HG02588 (cell line): ENCODE measurements around the gene POLDIP3.
"Not testable (repeated sequence)": the region's sequence is repeated elsewhere in the genome, so short reads cannot be mapped to it uniquely, and the experiment has no call there.

Source experiments
- ATAC-seq: cut with Tn5 transposase; IDR thresholded peaks from one replicate; pipeline ENCODE4 v1.9.1; 2021; ENCODE audit warnings: mild to moderate bottlenecking, moderate library complexity; ENCODE audit not compliant: unreplicated experiment

Gene POLDIP3

DNA sequence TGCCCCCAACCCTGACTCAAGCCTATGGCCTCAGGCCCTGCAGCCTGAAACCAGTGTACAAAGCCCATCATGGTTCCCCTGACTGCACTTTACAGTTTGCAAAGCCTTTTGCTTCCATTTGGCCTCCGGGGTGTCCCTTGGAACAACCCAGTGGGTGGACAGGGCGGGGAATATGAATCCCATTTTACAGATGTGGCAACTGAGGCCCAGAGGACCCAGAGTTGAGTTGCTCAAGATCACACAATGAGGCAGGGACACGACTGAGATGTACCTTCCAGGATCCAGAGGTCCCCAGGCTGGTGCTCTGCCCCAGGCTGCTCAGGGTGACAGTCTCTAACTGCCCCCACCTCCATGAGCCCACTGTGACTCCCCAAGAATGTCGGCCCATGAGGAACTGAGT lies 5.4 kb upstream of the POLDIP3 start:
- no peak for ATAC-seq

DNA sequence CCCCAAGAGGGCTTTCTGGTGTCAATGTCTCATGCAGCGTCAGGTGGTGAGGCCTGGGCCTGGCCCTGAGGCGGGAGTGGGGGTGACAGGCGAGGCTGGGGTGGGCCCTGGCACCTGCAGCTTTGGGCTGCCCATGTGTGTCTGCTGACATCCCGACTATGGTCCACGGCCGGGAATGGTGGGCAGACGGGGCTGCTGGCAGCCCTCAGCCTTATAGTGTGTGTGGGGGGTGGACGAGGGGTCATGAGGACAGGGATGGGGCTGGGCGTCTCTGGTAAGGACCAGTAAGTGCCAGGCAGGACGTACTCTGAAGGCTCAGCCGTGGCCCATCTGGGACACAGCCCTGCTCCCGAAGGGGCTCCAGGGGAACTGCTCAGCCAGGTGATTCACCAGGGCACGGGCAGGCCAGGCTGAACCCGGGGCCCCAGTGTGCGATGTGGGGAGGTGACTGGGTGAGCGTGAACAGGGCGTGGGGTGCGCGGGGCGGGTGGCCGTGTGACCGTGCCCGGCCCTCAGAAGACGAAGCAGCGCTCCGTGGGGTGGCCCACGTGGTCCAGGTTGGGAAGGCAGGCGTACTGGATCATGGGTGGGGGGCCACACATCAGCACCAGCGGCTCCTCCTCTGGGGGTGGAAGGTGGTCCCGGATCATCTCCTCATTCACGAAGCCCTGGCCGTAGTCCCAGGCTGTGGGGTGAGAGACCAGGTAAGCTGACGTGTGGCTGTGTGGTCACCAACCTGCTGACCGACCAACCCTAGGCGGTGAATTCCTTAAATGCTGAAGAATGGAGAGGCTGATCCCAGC lies 4.8 kb upstream of the POLDIP3 start:
- ATAC-seq: no peak

DNA sequence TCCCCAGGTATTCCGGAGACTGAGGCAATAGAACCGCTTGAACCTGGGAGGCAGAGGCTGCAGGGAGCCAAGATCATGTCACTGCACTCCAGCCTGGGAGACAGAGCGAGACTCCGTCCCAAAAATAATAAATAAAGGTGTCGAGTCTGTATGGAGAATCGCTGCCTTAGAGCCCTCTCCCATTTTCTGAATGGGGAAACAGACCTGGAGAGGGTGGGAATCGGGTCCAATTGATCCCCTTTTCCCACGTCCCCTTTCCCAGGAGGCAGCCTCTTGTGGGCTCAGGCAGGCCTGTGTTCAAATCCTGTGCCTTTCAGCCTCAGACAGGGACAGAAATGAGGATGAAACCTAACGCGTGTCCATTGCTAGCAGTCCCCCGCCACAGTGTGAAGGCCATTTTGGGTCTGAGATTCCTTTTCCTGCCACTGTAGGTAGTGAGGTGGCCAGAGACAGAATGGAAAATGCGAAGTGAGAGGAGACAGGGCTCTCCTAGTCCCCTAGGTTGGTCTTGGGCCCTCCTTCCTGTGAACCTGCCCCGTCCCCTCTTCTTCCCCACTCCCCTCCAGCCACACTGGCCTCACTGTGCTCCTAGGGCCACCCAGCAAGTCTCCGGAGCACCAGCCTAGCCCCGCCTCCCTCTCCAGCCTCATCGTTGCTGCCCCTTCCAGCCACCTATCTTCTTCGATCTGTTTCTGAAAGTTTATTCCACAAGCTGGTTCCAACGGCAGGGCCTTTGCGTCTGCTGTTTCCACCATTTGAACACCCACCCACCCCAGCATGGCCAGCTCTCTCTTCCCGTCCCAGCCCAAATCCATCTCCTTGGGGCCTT lies 2.7 kb upstream of the POLDIP3 start:
- no peak for ATAC-seq

DNA sequence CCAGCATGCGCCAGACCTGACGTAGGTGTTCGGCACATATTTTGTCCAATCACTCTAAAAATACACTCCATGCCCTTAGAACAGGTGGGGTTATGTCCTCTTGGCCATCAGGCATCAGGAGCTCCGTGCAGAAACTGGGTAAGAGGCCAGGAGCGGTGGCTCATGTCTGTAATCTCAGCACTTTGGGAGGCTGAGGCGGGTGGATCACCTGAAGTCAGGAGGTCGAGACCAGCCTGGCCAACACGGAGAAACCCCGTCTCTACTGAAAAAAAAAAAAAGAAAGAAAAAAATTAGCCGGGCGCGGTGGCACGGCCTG lies 1.1 kb upstream of the POLDIP3 start:
- not testable (repeated sequence) for ATAC-seq

DNA sequence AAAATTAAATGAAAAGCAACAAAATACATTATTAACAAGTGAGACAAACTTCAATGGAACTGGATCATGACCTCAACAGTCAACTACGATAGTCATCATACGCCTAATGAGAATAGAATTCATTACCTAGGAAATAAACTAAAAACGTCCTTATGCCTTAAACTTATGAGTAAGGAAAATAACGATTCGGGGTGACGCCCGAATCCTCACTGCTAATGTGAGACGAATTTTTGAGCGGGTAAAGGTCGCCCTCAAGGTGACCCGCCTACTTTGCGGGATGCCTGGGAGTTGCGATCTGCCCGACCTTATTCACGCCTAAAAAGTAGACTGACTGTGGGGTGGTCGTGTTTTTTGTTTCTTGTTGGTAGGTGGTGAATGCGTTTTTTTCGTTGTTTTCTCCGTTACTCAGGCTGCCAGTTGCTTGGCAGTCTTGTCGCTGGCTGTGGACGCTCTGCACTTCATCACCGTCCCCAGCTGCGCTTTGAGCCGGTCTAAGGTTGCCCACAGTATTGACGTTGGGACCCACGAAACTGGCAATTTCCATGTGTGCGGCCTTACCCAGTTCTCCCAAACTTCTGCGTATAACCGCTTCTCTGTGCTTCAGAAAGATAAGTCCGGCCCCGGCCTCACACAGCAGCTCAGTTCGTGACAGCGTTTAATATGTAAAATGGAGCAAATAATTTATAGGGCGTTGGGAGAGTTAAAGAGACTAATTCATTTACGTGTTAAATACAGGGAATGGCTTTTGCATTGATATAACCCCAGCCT lies 593 bp upstream of the POLDIP3 start:
- ATAC-seq: peak; percentile 47

DNA sequence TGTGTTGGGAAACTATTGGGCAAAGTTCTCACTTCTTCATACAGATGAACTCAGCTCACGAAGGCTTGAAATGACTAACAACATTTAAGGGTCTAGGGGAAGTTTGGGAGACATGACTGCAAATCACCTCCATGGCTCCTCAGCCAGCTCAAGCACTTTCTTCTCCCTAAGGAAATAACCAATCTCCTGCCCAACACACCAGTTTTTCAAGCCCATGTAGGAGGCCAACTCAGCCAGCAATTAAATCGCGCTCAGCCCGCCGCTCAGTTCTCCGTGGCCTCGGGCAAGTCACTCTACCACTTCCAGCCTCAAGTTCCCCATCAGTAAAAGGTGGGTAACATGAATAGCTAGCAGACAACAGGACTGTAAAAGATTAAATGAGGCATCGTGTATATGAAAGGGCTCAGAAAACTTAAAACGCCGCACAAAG lies 796 bp downstream of the POLDIP3 start:
- ATAC-seq: no peak

DNA sequence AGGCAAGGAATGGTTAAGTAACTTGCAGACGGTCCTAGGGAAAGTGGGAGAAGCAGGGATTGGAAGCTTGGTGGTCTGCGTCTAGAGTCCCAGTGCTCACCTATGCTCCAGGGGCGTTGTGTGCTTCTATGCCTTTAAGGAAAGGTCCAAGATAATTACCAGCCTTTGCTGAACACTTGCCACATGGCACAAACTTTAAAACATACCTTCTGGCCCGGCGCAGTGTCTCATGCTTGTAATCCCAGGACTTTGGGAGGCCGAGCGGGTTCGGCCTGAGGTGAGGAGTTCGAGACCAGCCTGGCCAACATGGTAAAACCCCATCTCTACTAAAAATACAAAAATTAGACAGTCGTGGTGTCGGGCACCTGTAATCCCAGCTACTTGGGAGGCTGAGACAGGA lies 2.3 kb downstream of the POLDIP3 start:
- ATAC-seq: no peak

DNA sequence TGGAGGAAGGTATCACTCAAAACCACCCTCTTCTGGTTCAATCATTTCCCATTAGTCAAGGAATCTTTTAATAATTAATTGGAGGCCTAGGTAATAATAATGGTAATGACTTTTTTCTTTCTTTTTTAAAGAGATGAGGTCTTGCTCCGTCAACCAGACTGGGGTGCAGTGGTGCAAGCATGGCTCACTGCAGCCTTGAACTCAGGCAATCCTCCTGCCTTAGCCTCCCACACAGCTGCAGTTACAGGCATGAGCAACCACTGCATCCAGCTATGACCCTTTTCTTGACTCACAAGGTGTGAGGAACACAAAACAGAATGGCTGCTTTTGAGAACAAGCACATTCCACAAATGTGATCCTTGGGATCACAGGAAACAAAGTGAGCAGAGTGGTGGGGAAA lies 3.6 kb downstream of the POLDIP3 start:
- no peak for ATAC-seq

DNA sequence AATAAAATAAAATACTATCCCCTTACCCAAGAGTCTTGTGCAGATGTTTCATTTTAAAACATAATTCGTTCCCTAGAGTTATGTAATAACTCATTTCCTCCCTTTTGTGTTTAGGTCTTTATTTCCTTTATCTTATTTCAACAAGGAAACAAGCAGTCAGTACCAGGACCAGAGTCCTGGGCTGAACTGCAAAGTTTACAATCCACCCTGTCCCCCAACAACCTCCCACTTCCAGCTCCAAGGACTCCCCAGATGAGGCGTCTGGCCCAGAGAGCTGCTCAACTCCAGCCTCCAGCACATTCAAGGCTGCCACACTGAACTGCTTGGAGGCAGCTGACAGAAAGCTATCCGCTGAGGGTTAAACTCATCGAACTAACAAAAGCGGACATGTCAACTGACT lies 4.5 kb downstream of the POLDIP3 start:
- no peak for ATAC-seq

DNA sequence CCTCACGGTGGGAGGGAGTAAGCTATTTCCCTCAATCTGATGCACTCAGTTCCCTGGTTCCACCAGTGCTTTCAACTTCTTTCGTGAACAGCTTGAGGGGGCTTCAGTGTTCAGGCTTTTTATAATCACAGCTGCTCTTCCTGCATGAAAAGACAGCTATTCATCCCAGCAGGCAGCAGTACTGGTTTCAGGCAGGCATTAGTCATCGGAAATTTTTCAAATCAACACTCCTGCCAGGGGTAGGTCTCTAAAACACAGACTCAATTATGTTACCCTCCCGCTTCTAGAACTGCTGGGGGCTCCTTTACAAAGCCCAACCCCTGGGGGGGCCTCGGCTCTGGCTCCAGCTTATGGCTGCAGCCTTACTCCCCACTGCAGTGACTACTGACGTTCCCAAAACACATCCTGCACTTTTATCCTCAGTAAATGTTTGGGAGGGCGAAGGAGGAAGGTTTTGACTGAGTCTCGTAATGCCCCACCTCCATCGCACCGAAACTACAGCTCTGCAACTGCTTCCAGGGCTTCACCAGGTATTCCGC lies 5.8 kb downstream of the POLDIP3 start:
- ATAC-seq: no peak

DNA sequence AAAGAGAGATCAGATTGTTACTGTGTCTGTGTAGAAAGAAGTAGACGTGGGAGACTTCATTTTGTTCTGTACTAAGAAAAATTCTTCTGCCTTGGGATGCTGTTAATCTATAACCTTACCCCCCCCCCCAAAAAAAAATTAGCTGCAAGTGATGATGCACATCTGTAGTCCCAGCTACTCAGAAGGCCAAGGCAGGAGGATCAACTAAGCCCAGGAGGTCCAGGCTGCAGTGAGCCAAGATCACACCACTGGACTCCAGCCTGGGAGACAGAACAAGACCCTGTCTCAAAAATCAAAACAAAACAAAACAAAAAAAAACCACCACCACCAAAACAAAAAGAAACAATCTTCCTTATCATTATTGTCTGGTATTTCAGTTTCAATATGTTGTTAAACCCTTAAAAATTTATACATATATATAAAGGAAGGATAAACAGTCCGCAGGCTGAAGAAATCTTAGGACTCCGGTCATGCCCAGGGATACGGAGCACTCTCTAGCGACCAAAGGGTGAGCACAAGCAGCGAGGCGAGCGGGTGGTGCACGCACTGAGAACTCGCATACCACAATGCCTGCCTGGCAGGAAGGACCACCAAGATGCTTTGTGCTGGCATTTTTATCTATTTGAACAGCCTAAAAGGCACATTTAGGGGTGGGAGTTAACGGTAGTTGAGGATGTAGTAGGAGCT lies 6.4 kb downstream of the POLDIP3 start:
- no peak for ATAC-seq

DNA sequence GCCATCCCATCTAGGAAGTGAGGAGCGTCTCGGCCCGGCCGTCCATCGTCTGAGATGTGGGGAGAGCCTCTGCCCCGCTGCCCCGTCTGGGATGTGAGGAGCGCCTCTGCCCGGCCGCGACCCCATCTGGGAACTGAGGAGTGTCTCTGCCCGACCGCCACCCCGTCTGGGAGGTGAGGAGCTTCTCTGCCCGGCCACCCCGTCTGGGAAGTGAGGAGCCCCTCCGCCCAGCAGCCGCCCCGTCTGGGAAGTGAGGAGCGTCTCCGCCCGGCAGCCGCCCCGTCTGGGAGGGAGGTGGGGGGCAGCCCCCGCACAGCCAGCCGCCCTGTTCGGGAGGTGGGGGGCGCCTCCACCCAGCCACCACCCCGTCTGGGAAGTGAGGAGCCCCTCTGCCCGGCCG lies 7.0 kb downstream of the POLDIP3 start:
- ATAC-seq: not testable (repeated sequence)

DNA sequence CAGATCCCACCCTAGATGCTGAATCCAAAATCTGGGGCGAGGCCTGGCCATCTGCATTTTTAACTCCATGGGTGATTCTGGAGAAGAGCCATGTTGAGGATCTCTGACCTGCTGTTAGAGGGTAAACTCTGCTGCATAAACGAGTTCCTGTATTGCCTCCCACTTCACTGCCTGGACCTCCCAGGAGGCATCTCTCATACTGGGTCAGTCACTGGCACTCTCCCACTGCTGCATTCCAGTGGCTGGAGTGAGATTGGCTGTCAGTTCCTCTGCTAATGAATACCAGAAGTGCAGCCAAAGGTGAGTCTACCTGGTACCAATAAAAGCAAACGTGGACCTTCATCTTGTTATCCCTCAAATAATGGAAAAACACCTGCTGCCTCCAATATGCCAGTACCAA lies 10.3 kb downstream of the POLDIP3 start:
- ATAC-seq: no peak

DNA sequence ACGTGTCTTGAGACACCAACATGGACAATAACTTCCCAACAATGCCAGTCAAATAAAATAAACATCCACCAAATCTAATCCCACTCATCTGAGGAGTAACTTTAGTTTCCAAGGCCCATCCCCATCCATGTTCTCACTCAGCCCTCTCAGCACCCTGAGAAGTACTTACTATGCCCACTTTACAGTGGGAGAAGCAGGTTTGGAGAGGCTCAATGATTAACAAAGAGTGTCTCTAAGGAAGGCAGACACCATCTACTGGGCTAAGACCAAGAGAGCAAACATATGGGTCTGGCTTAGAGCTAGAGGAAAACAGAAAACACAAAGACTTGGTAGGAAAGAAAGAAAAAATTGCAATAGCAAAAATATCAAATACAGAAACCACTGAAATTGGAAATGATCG lies 11.3 kb downstream of the POLDIP3 start:
- no peak for ATAC-seq

DNA sequence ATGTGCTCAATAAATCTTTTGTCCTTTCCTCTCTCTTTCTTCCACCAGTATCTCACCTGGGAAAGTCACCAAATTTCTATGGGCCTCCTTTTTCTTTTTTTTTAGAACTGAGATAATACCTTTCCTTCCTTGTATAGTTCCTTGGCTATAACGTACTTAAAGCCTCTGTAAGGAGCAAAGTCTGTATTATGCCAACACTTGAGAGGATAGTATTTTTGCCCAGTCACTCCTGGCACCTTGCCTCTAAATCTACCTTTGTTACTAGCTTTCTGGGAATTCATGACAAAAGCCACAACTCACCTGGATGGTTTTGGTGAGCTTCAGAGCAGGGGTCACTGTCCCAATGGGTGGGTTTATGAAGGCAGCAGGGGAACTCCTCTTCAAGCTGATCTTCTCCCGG lies 12.2 kb downstream of the POLDIP3 start:
- ATAC-seq: no peak

DNA sequence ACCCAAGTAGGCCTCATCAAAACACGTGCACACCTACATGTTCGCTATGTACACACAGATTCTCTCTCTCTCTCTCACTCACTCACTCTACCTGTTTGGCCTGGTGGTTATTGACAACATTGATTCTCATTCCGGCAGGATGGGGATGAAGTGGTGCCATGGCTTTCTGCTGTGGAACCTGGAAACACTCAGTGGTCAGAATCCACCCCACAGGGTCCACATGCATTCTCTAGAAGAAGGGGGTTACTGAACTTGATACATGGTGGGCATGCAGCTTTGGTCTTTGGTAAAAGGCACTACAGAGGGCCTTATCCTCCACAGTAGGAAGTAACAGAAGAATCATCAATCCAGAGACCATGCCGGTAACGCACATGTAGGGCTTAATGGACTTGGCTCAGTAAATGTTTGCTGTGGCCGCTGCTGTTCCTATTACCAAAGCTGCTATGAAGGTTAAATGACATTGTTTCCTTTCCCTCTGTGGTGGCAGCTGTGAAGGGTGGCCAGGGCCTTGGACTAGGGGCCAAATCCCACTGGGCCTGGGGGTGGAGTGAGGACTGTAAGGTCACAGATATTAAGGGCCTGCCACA lies 12.7 kb downstream of the POLDIP3 start:
- no peak for ATAC-seq

DNA sequence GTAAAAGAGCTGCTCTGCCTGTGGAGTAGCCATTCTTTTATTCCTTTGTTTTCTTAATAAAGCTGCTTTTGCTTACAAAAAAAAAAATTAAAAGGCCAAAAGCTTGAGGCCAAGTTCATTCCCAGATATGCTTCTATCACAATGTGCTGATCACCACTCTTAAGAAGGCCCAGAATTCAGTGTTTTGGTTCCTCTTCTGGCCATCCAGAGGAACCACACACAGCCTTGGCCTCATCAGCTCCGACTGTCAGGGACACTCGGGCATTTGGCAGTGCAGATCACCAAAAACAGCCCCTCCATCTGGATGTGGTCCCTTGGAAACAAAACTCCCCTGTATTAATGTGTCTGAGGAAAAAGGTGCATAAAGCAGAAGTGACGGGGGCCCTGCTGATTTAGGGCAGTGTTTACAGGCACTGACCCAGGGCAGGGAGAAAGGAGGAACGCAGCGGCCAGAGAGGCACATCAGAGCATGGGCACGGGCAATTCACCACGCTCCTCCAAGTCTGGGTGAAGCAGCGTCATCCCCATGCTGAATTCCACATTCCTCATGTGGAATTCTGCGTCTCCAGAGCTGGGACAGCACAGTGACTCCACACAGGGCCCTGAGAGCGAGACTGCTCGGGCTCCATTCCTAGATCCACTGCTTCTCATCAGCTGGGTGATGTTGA lies 17.7 kb downstream of the POLDIP3 start:
- no peak for ATAC-seq

DNA sequence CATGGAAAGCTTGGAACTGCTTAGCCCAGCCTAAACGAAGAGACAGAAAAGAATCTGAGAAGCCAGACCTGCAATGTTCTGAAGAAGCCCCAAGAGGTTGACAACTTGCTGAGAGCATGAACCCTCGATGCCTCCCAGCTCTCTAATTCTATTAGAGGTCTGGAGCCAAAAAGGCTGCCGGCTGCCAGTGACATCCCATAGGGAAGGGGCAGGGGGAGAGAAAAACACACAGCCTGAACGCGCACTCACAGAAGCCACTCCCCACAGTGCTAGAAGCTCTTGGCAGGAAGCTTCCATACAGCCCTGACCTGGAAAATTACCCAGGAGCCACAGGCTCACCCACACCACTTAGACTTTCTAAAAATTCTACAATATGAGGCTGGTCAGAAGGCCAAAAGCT lies 18.3 kb downstream of the POLDIP3 start:
- no peak for ATAC-seq

DNA sequence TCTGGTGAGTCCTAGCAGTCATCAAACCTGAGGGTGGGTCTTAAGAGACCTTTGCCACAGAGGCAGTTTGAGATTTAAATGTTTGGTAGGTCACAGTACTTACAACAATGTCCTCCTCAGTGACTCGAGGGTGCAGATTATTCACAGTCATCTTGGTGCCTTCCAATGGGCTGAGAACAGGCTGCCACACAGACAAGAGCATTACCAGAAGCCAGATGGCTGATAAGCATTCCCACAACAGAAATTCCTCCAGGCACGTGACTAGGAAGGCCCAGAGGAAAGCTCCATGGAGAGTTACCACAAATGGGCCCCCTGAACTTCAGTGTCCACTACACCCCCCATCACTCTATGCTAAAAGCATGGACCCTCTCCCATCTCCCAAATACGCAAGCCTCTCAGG lies 19.2 kb downstream of the POLDIP3 start:
- no peak for ATAC-seq

DNA sequence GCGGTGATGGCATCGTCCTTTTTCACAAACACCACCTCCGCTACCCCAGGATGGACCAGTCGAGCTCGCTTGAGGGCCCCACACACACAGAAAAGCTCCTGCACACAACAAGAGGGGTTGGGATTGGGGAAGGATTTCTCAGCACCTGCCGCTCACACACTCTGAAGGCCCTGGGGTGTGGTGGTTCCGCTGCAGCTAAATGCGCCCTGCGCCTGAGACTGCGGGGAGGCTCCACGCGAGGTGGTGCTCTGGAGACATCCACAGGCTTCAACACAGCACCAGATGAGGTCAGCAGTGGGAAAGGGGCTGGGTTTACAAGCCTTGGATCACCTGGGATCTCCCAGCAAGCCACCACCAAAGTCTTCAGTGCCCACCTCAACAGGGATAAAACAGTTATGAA lies 22.7 kb downstream of the POLDIP3 start:
- ATAC-seq: no peak
